PC-9 (cell line): ENCODE measurements around the gene ST7. TPM values are rescaled to one million over a fixed set of nuclear protein-coding genes. Genes with fewer than 3 reads are reported as not detected.

Experiments
- BruUV-seq: library from RNA; stranded (reverse); fragments of 400-500 nt; replicated peaks from 2 replicates; lab custom pipeline; 2021; lab: Mats Ljungman, UMichigan
- CTCF ChIA-PET: fragments of 300-600 bp; sonication (Branson Sonifier 250); formaldehyde crosslinking; loops from one replicate; lab custom pipeline; 2022; ENCODE audit warnings: antibody characterized with exemption; lab: Charles Lee
- POLR2A ChIA-PET: fragments of 300-600 bp; sonication (Branson Sonifier 250); formaldehyde crosslinking; loops from one replicate; lab custom pipeline; 2022; ENCODE audit warnings: antibody characterized with exemption; ENCODE audit not compliant: unreplicated experiment; lab: Charles Lee
- DNase-seq, 2 experiments: peaks; one replicate each; pipeline versions ENCODE4 v3.0.0 to v3.0.0-alpha.2; 2015 to 2022; ENCODE audit warnings: mixed read lengths in 1 of 2
- H2AFZ ChIP-seq: fragments of 200-600 bp; sonication (generic); 2 replicates; pipeline ENCODE4 v1.8.1; 2017; ENCODE audit warnings: antibody characterized with exemption
- H3F3A ChIP-seq: fragments of 200-600 bp; sonication (generic); 2 replicates; pipeline ENCODE4 v1.8.1; 2017; ENCODE audit warnings: antibody characterized with exemption, mild to moderate bottlenecking, low read depth; ENCODE audit not compliant: insufficient read depth
- H3K27ac ChIP-seq: fragments of 200-600 bp; sonication (generic); 2 replicates; pipeline ENCODE4 v1.6.1; 2016; ENCODE audit warnings: mixed run types
- H3K27me3 ChIP-seq: fragments of 200-600 bp; sonication (generic); 2 replicates; pipeline ENCODE4 v1.6.1; 2016; ENCODE audit warnings: low read depth, mixed run types; ENCODE audit not compliant: insufficient read depth
- H3K36me3 ChIP-seq: fragments of 200-600 bp; sonication (generic); 2 replicates; pipeline ENCODE4 v1.6.1; 2016; ENCODE audit warnings: low read depth, mixed run types
- H3K4me1 ChIP-seq: fragments of 200-600 bp; sonication (generic); replicated peaks from 2 replicates; pipeline ENCODE4 v1.6.1; 2016; ENCODE audit warnings: mixed run types; ENCODE audit not compliant: insufficient read depth
- H3K4me2 ChIP-seq: fragments of 200-600 bp; sonication (generic); 2 replicates; pipeline ENCODE4 v1.6.1; 2017; ENCODE audit warnings: mixed run types
- H3K4me3 ChIP-seq: fragments of 200-600 bp; sonication (generic); 2 replicates; pipeline ENCODE4 v1.6.1; 2016; ENCODE audit warnings: mixed run types
- H3K79me2 ChIP-seq: fragments of 200-600 bp; sonication (generic); 2 replicates; pipeline ENCODE4 v1.6.1; 2017; ENCODE audit warnings: low read depth, mixed run types
- H3K9me2 ChIP-seq: fragments of 200-600 bp; sonication (generic); 2 replicates; pipeline ENCODE4 v1.8.1; 2017; ENCODE audit warnings: mild to moderate bottlenecking; ENCODE audit not compliant: insufficient read depth
- H3K9me3 ChIP-seq: fragments of 200-600 bp; sonication (generic); 2 replicates; pipeline ENCODE4 v1.8.1; 2016; ENCODE audit warnings: low read depth; ENCODE audit not compliant: insufficient read depth
- H4K20me1 ChIP-seq: fragments of 200-600 bp; sonication (generic); 2 replicates; pipeline ENCODE4 v1.8.1; 2017; ENCODE audit not compliant: insufficient read depth
- CTCF ChIP-seq: fragments of 200-600 bp; sonication (generic); conservative IDR thresholded peaks from 2 replicates; pipeline ENCODE4 v1.6.1; 2017; ENCODE audit warnings: mixed run types, antibody characterized with exemption, mild to moderate bottlenecking, moderate library complexity
- EZH2 ChIP-seq: fragments of 200-600 bp; sonication (generic); IDR thresholded peaks from 2 replicates; pipeline ENCODE4 v1.8.0; 2017; ENCODE audit warnings: antibody characterized with exemption, low read depth
- intact Hi-C: fragments of 100-400 bp; cut with micrococcal nuclease; formaldehyde crosslinking; loops from one replicate; pipeline ENCODE4 v1.10.0; 2022; ENCODE audit not compliant: unreplicated experiment
- total RNA-seq: library from RNA; stranded (reverse); gene quantifications from 2 replicates; pipeline ENCODE4 v1.2.3, GENCODE V29; 2021

ST7 gene
- total RNA-seq, 1 experiment from 2014 or later, result 25.8 TPM

DNA sequence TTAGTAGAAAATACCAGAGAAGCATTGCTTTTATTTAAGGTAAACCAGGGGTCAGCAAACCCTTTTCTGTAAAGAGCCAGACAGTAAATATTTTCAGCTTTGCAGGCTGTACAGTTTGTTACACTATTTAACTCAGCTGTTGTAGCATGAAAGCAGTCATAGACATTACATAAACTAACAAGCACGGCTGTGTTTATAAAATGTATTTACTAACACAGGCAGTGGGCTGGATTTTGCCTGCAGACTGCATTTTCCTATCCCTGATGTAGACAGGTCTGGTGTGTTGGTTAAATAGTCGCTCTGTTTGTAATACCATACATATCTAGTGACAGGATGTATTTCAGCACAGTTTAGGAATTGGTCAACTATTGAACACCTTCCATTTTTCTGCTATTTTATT is 129.3 kb downstream of the ST7 start:
- TF ChIP-seq CTCF (no peak), EZH2 (no peak)
- ChIA-PET CTCF (no interaction called here), POLR2A (no interaction called here)
- H3K4me3 ChIP-seq, result no peak overlapping the region
- no peak overlapping the region for H2AFZ ChIP-seq
- H3K9me2 ChIP-seq, result no peaks in the 10 kb centered on the region
- H3K9me3 ChIP-seq, result no peaks in the 10 kb centered on the region
- intact Hi-C loops, result no loop called here
- no peak overlapping the region for H3K4me2 ChIP-seq
- no peaks in the 10 kb centered on the region for H3K36me3 ChIP-seq
- no peaks in the 10 kb centered on the region for H4K20me1 ChIP-seq
- no peak overlapping the region for H3K27ac ChIP-seq
- BruUV-seq, result no TSS peak
- 0 out of 2 replicates have a peak, but pooled peaks cover 4% of the 10 kb centered on the region for H3K79me2 ChIP-seq
- no peak for DNase-seq
- no peaks in the 10 kb centered on the region for H3K4me1 ChIP-seq
- H3K27me3 ChIP-seq, result no peaks in the 10 kb centered on the region
- H3F3A ChIP-seq, result peaks cover 4% of the 10 kb centered on the region; the same call in 1 of the 2 replicates

- no peaks in the 10 kb centered on the region for H3K27me3 ChIP-seq
- no peak overlapping the region for H2AFZ ChIP-seq
- no peak overlapping the region for H3K4me2 ChIP-seq
- no peaks in the 10 kb centered on the region for H3K9me3 ChIP-seq
- no peak for TF ChIP-seq EZH2
- TF ChIP-seq CTCF, result no peak
- BruUV-seq, result no TSS peak
- no peaks in the 10 kb centered on the region for H3K36me3 ChIP-seq
- DNase-seq, result no peak
- no peaks in the 10 kb centered on the region for H3K4me1 ChIP-seq
- H3K79me2 ChIP-seq, result 0 out of 2 replicates have a peak, but pooled peaks cover 7% of the 10 kb centered on the region
- CTCF ChIA-PET, result no interaction called here
- no peak overlapping the region for H3K27ac ChIP-seq
- POLR2A ChIA-PET, result interaction anchor here (0.7 kb wide), 1 partner anchor 282 kb away, joined by 4 read pairs; no protein-coding TSS in a partner anchor
- H3K9me2 ChIP-seq, result no peaks in the 10 kb centered on the region
- no peaks in the 10 kb centered on the region for H4K20me1 ChIP-seq
- intact Hi-C loops, result no loop called here
- no peak overlapping the region for H3K4me3 ChIP-seq
- H3F3A ChIP-seq, result peaks cover 4% of the 10 kb centered on the region; the same call in 1 of the 2 replicates
Measured at GRCh38 chr7:117083648-117084047, 130.3 kb downstream of the ST7 start.

GRCh38 chr7:117084286-117084685 is 131.0 kb downstream of the ST7 start:
- TF ChIP-seq CTCF (no peak), EZH2 (no peak)
- Histone ChIP-seq H3K79me2 (0 out of 2 replicates have a peak, but pooled peaks cover 7% of the 10 kb centered on the region), H3K27ac (no peak overlapping the region), H3K9me3 (no peaks in the 10 kb centered on the region), H3K4me3 (no peak overlapping the region), H3K4me1 (no peaks in the 10 kb centered on the region), H3K4me2 (no peak overlapping the region), H4K20me1 (no peaks in the 10 kb centered on the region), H3K36me3 (no peaks in the 10 kb centered on the region), H3K27me3 (no peaks in the 10 kb centered on the region), H3K9me2 (no peaks in the 10 kb centered on the region), H2AFZ (no peak overlapping the region), H3F3A (peaks cover 4% of the 10 kb centered on the region; the same call in 1 of the 2 replicates)
- ChIA-PET POLR2A (interaction anchor here (0.7 kb wide), 1 partner anchor 282 kb away, joined by 4 read pairs; no protein-coding TSS in a partner anchor), CTCF (no interaction called here)
- DNase-seq, result peak in 1 of 2 experiments; percentile 26
- intact Hi-C loops, result no loop called here
- BruUV-seq, result no TSS peak
